Brain microvascular endothelial cell (primary cell): ENCODE measurements around the gene MYOM3.

ENCODE experiments used
- DNase-seq: peaks from one replicate; pipeline ENCODE4 v3.0.0-alpha.2; 2020
- H3K27ac ChIP-seq: fragments of 250-450 bp; sonication (Bioruptor Pico); 2 replicates; pipeline ENCODE4 v1.5.1; 2020; ENCODE audit warnings: mild to moderate bottlenecking, moderate library complexity
- H3K27me3 ChIP-seq: fragments of 250-450 bp; sonication (Bioruptor Pico); replicated peaks from 2 replicates; pipeline ENCODE4 v1.5.1; 2020; ENCODE audit warnings: mild to moderate bottlenecking
- H3K36me3 ChIP-seq: fragments of 250-450 bp; sonication (Bioruptor Pico); replicated peaks from 2 replicates; pipeline ENCODE4 v1.5.1; 2020; ENCODE audit warnings: mild to moderate bottlenecking
- H3K4me3 ChIP-seq: 2 replicates; pipeline ENCODE4 v1.5.1; 2011; ENCODE audit warnings: low read depth, mild to moderate bottlenecking, control low read depth, low read length, moderate library complexity
- CTCF ChIP-seq: IDR thresholded peaks from 2 replicates; pipeline ENCODE4 v1.5.1; 2011; ENCODE audit warnings: low read depth, mild to moderate bottlenecking, moderate library complexity, low read length, control low read depth, inconsistent platforms; ENCODE audit errors: missing control alignments
- in situ Hi-C: cut with HindIII; loops from 2 replicates; pipeline ENCODE4 v1.10.0; 2017; ENCODE audit warnings: low sequenced_read_pairs, low pct_ligation_motif_present

MYOM3 gene

GRCh38 chr1:24062221-24062620 is 49.7 kb downstream of the MYOM3 start:
- TF ChIP-seq CTCF: no peak
- no peak overlapping the region for H3K4me3 ChIP-seq
- H3K36me3 ChIP-seq: no peaks in the 10 kb centered on the region
- no peak overlapping the region for H3K27ac ChIP-seq
- DNase-seq: no peak
- in situ Hi-C loops: no loop called here
- no peaks in the 10 kb centered on the region for H3K27me3 ChIP-seq

- in situ Hi-C loops: no loop called here
- Histone ChIP-seq H3K27me3 (no peaks in the 10 kb centered on the region), H3K27ac (no peak overlapping the region), H3K36me3 (no peaks in the 10 kb centered on the region), H3K4me3 (no peak overlapping the region)
- TF ChIP-seq CTCF: no peak
- DNase-seq: no peak
These were observed 51.5 kb downstream of the MYOM3 start for GRCh38 chr1:24060482-24060881.

- in situ Hi-C loops: no loop called here
- no peak overlapping the region for H3K27ac ChIP-seq
- no peak for TF ChIP-seq CTCF
- H3K36me3 ChIP-seq: no peaks in the 10 kb centered on the region
- no peaks in the 10 kb centered on the region for H3K27me3 ChIP-seq
- DNase-seq: no peak
- no peak overlapping the region for H3K4me3 ChIP-seq
These were observed 53.1 kb downstream of the MYOM3 start for GRCh38 chr1:24058671-24059455.

GRCh38 chr1:24057171-24057570 is 54.8 kb downstream of the MYOM3 start:
- Histone ChIP-seq H3K36me3 (no peaks in the 10 kb centered on the region), H3K27me3 (no peaks in the 10 kb centered on the region), H3K4me3 (no peak overlapping the region), H3K27ac (no peak overlapping the region)
- in situ Hi-C loops: no loop called here
- TF ChIP-seq CTCF: no peak
- DNase-seq: no peak

GRCh38 chr1:24055681-24056080 is 56.3 kb downstream of the MYOM3 start:
- Histone ChIP-seq H3K36me3 (no peaks in the 10 kb centered on the region), H3K4me3 (no peak overlapping the region), H3K27me3 (no peaks in the 10 kb centered on the region), H3K27ac (no peak overlapping the region)
- TF ChIP-seq CTCF: no peak
- no peak for DNase-seq
- in situ Hi-C loops: no loop called here

GRCh38 chr1:24052220-24052619 is 59.7 kb downstream of the MYOM3 start:
- no peak for DNase-seq
- in situ Hi-C loops: no loop called here
- no peak overlapping the region for H3K4me3 ChIP-seq
- no peaks in the 10 kb centered on the region for H3K27me3 ChIP-seq
- TF ChIP-seq CTCF: no peak
- no peak overlapping the region for H3K27ac ChIP-seq
- H3K36me3 ChIP-seq: no peaks in the 10 kb centered on the region
